ENCODE data around the gene ESPNL.

Gene ESPNL

DNA sequence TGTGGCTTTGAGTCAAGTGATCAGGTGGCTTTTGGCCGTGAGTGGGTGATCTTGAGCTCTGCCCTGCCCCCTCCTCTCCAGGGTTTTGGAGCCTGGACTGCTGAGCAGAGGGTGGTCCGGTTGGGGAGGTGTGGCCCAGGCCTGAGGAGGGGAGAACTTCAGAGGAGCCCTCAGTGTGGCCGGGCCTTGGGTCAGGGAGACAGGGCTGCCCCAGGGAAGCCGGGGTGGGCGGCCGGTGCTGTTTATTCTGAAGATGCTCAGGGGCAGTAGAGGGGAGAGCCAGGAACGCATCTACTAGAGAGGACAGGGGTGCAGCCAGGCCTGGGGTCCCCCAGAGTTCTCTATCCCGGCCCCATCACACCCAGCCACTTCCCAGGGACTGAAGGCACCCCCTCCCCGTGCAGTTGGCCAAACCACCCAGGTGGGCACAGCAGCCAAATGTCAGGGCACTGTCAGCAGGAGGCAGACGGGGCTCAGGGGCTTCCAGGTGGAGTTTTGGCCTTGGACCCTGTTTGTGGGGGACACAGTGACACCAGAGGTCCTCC lies 59.6 kb downstream of the ESPNL start:
- H3K4me3 ChIP-seq (replicated peaks; ENCODE audit: low read depth, low read length): no peak overlapping the region
- TF ChIP-seq, protein P1, sequence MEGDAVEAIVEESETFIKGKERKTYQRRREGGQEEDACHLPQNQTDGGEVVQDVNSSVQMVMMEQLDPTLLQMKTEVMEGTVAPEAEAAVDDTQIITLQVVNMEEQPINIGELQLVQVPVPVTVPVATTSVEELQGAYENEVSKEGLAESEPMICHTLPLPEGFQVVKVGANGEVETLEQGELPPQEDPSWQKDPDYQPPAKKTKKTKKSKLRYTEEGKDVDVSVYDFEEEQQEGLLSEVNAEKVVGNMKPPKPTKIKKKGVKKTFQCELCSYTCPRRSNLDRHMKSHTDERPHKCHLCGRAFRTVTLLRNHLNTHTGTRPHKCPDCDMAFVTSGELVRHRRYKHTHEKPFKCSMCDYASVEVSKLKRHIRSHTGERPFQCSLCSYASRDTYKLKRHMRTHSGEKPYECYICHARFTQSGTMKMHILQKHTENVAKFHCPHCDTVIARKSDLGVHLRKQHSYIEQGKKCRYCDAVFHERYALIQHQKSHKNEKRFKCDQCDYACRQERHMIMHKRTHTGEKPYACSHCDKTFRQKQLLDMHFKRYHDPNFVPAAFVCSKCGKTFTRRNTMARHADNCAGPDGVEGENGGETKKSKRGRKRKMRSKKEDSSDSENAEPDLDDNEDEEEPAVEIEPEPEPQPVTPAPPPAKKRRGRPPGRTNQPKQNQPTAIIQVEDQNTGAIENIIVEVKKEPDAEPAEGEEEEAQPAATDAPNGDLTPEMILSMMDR (IDR thresholded peaks at IDR 0.05; ENCODE audit: low read length, missing control alignments): no peak
- DNase-seq (ENCODE audit: low read depth): no peak

DNA sequence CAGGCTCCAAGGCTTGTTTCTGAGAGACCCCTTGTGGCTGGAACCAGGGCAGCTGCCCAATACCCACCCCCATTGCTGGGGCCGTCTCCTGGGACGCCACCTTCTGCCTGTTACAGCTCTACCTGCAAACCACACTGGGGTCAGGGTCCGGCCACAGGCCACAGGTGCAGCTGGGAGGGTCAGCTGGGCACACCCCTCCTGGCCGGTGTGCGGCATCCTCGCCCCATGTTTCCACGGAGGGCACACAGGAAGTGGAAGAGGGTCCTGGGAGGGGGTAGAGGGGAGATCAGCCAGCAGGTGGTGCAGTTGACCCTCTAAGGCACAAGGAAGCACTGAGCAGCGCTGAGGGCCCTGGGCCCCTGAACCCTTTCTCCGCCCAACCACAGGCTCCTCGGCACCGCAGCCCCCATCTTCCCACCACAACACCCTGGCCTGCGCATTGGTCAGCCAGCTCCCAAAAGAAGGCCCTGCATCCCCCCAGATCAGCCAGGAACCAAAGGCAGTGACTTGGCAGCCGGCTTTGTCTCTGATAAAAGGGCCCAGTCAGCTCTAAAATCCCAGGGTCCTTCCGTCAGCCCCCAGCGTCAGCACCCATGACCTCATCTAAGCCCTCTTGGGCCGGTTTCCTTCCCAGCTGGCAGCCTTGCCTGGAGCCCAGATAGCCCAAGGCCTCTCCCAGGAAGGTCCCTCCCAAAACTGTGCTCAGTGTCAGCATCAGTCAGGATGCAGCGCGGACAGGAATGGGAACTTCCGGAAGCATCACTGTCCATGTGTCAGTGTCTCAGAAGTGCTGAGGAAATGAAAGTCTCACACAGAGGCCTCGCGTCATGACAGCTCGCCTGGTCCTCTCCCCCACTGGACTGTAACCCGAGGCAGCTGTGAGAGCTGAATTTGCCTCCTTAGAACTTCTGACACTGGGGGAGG lies 60.3 kb downstream of the ESPNL start:
- TF ChIP-seq, protein P1 (IDR thresholded peaks at IDR 0.05; ENCODE audit: low read length, missing control alignments): peak; percentile 23
- DNase-seq (ENCODE audit: low read depth): peak; percentile 68
- no peak overlapping the region for H3K4me3 ChIP-seq (replicated peaks; ENCODE audit: low read depth, low read length)

DNA sequence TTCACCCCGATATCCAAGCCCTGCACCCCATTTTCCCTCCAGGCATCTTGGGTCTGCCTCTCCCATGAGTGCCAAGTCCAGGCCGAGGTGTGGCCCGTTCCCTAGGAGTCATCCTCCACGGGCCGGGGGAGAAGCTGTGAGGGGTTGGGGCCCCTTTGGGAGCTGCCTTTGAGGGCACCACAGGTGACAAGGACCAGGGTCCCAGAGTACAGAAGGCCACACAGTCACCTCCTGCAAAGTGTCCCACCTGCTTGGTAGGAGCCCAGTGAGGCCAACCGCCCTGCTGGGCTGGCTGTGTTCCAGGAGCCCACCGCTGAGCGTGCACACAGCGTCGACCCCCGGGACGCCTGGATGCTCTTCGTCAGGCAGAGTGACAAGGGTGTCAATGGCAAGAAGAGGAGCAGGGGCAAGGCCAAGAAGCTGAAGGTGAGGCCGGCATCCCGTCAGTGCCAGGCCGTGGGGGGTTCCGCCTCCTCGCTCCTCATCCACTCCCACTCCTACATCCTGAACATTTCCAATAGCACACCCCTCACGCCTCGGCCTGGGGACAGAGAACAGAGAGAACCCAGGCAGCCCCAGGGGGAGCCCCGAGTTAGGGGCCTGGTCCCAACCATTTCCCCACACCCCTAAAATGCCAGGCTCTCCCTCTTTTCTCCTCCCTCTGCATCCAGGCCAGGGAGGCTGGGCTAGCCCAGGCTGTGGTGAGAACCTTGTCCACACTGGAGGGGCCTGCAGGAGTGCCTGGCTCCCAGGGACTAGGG lies 61.3 kb downstream of the ESPNL start:
- DNase-seq (ENCODE audit: low read depth): no peak
- TF ChIP-seq, protein P1 (IDR thresholded peaks at IDR 0.05; ENCODE audit: low read length, missing control alignments): no peak
- no peak overlapping the region for H3K4me3 ChIP-seq (replicated peaks; ENCODE audit: low read depth, low read length)

DNA sequence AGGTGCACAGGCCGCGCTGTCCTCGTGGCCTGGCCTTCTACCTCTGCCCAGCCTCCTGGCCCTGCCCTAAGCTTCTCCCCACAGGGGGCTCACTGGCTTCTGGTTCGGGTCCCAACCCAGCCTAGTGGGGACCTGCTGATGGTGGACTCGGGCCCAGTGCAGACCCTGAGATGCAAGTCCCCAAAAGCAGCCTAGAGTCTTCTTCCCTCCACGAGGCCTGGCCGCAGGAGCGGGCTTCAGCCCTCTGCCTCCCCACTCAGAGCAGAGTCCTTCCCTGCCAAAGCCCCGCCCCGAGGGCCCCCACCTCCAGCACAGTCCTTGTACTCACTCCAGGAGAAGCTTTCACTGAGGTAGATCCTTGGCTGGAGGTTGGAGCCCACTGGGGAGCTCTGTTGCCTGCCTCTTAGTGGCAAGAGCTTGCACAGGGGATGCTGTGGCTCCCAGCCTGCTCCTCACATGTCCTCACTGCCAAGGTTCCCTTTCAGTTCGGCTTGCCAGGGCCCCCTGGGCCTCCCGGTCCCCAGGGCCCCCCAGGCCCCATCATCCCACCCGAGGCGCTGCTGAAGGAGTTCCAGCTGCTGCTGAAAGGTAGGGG lies 62.2 kb downstream of the ESPNL start:
- TF ChIP-seq, protein P1 (IDR thresholded peaks at IDR 0.05; ENCODE audit: low read length, missing control alignments): no peak
- DNase-seq (ENCODE audit: low read depth): no peak
- H3K4me3 ChIP-seq (replicated peaks; ENCODE audit: low read depth, low read length): no peak overlapping the region

DNA sequence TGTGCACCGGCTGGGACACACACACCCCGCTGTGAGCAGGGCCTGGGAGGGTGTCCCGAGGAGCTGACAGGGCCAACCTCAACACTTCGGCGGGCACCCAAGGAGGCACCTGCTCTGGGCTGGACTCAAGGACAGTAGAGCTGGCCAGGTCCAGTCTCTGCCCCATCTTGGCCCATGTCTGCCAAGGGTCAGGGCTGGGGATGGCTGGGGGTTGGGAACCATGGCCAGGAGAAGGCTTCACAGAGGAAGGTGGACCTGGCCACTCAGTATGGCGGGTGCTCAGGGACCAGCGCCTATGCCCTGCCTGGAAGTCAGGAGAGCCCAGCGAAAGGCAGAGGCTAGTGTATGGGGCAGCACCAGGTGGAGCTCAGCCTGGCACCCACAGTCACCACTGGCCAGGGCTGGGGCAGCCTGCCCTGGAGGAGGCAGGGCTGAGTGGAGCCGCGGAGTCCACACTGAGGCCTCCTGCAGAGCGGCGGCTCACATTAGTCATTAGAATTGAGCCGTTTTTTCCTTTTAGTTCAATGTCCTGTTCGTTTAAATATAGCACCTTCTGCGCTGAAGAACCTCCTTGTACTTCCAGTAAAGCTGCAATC lies 62.8 kb downstream of the ESPNL start:
- TF ChIP-seq, protein P1 (IDR thresholded peaks at IDR 0.05; ENCODE audit: low read length, missing control alignments): no peak
- no peak overlapping the region for H3K4me3 ChIP-seq (replicated peaks; ENCODE audit: low read depth, low read length)
- DNase-seq (ENCODE audit: low read depth): no peak

DNA sequence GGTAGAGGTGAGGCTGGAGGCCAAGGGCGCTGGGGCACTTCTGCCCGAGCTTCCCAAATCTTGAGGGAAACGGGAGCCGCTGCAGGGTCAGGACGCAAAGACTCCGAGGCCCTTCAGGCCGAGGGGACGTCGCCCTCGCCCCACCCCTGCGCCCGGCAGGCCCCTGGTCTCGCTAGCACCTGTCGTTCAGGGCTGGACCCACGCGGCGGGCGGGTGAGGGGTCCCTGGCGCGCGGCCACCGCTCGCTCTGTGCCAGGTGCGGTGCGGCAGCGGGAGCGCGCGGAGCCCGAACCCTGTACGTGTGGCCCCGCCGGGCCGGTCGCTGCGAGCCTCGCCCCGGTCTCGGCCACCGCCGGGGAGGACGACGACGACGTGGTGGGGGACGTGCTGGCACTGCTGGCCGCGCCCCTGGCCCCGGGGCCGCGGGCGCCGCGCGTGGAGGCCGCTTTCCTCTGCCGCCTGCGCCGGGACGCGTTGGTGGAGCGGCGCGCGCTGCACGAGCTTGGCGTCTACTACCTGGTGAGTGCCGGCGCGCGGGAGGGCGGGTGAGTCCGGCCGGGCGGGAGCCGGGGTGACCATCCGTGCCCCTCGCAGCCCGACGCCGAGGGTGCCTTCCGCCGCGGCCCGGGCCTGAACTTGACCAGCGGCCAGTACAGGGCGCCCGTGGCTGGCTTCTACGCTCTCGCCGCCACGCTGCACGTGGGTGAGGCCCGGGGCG lies 63.5 kb downstream of the ESPNL start:
- DNase-seq (ENCODE audit: low read depth): no peak
- no peak overlapping the region for H3K4me3 ChIP-seq (replicated peaks; ENCODE audit: low read depth, low read length)
- TF ChIP-seq, protein P1 (IDR thresholded peaks at IDR 0.05; ENCODE audit: low read length, missing control alignments): no peak
